Measurements from ENCODE around the gene MEIOB.
"Not testable (repeated sequence)": the region's sequence is repeated elsewhere in the genome, so short reads cannot be mapped to it uniquely, and the experiment has no call there.

MEIOB gene

DNA sequence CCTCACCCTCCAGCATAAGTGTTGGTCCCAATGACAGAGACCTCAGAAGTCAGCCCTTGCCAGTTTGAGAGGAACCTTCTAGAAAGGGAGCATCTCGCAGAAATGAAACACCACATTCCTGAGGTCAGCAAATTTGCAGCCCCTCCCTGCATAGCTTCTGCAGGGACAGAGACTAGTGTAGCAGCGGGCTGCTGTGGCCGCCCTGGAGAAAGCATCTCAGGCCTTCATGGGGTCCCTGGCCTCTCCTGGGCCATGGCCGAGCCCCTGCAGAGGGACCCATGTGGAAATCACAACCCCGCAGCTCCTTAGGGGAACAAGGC lies 34.8 kb upstream of the MEIOB start:
- DNase-seq = no peak

DNA sequence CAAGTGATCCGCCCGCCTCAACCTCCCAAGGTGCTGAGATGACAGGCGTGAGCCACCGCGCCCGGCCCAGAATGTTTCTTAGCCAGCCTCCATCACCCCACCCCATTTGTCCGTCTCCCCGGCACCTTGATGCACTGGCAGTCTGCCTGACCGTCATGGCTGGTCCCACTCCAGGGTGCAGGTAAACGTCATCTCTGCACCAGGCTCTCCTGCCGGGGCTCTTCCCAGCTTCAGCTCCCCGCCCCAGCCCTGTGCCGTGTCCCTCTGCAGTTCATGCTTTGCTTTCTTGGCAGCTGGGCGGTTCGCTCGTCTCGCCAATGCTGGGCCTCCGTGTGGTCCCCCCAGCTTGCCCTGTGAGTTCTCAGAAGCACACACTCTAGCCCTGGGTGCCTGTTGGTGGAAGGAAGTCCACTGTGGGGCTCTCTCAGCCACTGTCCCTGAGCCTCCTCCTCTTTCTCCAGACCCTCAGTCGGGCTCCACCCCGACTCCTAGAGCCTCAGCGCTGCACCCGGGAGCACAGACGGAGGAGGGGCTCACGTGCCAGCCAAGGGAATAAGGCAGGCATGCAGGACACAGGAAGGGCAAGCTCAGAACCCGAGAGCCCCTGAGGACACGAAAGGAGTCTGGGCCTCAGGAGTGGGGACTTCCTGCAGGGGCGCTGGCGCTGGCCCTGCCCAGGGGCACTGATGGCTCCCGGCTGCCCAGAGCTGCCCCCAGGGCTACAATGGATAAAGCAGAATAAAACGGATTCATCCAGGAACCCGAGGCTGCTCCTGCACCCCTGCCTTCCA lies 34.3 kb upstream of the MEIOB start:
- DNase-seq = no peak

- no peak for DNase-seq
These were observed 32.2 kb upstream of the MEIOB start for GRCh38 chr16:1903845-1904840.

GRCh38 chr16:1903220-1903574 lies 31.2 kb upstream of the MEIOB start:
- no peak for DNase-seq

- no peak for DNase-seq
These were observed 30.7 kb upstream of the MEIOB start for GRCh38 chr16:1902547-1903219.

- no peak for DNase-seq
These were observed 28.4 kb upstream of the MEIOB start for GRCh38 chr16:1900452-1900774.

GRCh38 chr16:1899641-1900451 lies 27.9 kb upstream of the MEIOB start:
- peak in 1 of 4 experiments; percentile 35 for DNase-seq

- not testable (repeated sequence) for DNase-seq
These were observed 25.7 kb upstream of the MEIOB start for GRCh38 chr16:1897692-1898091.

DNA sequence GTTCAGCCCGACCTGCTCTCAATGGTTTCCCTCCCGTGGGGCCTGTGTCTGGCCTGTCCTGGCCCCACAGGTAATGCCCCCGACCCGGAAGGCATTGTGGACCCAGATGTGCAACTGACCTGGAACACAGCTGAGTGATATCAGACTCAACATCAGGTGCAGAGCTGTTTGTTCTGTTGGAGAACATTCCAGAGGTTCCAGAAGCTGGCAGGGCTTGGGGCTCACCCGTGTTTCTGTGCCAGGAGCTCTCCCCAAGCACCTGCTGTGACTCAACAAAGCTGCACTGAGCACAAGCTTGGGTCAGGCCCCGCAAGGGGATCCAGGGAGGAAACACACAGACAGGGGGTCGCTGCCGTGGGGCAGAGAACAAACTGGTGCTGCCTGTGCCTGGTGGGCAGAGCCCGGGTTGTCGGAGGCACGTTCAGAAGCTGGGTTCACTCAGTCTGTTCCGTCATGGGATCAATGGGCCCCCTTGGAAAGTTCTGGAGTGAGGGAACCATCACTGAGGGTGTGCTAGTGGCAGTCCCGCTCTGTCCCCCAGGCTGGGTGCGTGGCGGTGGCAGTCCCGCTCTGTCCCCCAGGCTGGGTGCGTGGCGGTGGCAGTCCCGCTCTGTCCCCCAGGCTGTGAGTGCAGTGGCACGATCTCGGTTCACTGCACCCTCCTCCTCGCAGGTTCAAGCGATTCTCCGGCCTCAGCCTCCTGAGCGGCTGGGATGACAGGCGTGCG lies 24.1 kb upstream of the MEIOB start:
- no peak for DNase-seq

GRCh38 chr16:1895068-1895467 lies 23.1 kb upstream of the MEIOB start:
- DNase-seq = no peak

- no peak for DNase-seq
These were observed 18.7 kb upstream of the MEIOB start for GRCh38 chr16:1890708-1891050.

DNA sequence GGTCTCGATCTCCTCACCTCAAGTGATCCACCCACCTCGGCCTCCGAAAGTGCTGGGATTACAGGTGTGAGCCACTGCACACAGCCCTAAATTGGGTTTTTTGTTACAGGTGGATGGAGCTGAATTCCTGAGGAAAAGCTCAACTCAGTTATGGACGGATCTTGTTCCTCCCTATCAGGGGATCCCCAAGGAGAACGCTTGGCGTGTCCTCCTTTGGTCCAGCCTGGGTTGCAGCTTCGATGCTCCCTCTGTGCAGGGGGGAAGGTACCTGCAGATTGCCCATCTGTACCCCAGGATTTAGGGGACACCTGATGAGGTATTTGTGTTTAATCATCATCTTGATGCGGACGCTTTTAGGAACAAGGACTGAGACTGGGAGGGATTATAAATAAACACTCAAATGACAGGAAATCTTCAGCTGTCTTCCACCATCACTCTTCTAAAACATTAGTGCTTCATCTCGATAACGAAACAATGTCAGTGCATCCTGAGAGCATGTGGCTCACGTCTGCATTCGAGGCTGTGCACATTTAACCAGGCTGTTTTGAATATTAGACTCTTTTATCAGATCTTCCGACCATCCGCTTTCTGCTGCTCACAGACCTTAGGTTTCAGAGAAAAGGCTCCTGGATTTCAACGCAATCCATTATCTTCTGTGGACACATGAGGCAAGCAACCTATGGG lies 18.2 kb upstream of the MEIOB start:
- no peak for DNase-seq

- no peak for DNase-seq
These were observed 15.9 kb upstream of the MEIOB start for GRCh38 chr16:1887711-1888354.

GRCh38 chr16:1884889-1885288 lies 12.9 kb upstream of the MEIOB start:
- DNase-seq = no peak

DNA sequence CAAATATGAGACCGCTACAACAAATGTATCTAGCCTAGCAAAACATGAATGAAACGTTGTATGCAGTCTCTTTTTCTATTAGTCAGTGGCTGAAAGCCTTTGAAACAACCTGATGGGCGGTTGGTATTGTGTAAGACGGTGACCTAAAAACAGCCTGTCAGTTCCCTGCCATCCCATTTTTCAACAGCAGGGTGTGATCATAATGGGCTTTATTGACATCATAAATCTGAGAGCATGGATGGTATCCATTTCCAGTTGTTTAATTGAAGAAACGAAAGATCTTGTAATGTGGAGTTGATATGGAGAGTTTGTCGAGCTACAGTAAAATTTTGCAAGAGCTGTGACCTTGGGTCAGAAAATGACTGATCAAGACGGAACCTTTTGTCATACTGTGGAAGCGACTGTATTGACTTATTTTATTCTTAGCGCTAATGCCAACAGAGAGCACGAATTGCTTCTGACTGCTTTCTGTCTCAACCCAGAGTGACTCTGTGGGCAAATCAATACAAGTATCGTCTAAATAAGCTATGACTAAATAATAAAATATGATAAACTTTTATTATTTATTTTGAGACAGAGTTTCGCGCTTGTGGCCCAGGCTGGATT lies 12.3 kb upstream of the MEIOB start:
- DNase-seq = peak; percentile 58 to 76 (median 64)

DNA sequence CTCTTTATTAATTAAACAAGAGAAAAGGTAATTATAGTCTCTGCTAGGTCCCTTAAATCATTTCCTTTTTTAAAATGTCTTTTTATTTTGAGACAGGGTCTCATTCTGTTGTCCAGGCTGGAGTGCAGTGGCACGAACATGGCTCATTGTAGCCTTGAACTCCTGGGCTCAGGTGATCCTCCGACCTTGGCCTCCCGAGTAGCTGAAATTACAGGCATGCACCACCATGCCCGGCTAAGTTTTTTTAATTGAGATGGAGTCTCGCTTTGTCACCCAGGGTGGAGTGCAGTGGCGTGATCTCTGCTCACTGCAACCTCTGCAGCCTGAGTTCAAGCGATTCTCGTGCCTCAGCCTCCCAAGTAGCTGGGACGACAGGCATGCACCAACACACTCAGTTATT lies 9.2 kb upstream of the MEIOB start:
- not testable (repeated sequence) for DNase-seq

DNA sequence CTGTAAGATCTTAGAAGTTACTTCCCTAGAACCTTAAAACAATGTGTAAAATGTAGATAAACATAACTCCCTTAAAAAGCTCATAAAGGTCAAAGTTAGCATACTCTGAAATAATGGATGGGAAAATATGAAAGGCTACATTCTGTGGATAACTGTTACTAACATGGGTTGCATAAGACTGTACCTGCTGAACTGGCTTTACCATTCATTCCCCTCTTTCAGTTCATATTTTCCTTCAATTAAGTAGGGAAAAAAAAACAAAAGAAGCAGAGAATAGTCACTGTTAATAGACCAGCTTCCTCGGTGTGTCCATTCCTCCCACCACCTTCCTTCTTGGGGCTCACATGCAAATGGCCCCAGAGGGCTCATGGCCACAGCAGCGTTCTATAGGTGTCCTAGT lies 7.5 kb upstream of the MEIOB start:
- DNase-seq = no peak

- DNase-seq = no peak
These were observed 6.3 kb upstream of the MEIOB start for GRCh38 chr16:1878256-1878655.

GRCh38 chr16:1877804-1878203 lies 5.8 kb upstream of the MEIOB start:
- no peak for DNase-seq

DNA sequence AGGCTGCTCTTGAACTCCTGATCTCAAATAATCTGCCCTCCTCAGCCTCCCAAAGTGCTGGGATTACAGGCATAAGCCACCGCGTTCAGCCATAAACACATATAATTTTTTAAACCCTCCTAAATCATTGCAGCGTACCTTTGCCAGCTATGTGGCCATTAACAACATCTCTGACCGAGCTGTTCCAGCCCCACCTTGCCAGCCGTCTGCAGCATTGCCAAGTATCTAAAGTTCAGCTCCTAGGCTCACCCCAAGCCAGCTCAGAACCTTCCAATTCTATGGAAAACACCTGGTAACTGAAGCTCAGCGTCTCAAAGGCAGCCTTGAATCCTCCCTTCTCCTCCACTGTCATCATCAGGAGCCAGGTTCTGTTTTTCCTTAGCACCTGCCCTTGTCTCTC lies 5.1 kb upstream of the MEIOB start:
- DNase-seq = no peak
